ENCODE measurements around the gene KLK15.

DNA sequence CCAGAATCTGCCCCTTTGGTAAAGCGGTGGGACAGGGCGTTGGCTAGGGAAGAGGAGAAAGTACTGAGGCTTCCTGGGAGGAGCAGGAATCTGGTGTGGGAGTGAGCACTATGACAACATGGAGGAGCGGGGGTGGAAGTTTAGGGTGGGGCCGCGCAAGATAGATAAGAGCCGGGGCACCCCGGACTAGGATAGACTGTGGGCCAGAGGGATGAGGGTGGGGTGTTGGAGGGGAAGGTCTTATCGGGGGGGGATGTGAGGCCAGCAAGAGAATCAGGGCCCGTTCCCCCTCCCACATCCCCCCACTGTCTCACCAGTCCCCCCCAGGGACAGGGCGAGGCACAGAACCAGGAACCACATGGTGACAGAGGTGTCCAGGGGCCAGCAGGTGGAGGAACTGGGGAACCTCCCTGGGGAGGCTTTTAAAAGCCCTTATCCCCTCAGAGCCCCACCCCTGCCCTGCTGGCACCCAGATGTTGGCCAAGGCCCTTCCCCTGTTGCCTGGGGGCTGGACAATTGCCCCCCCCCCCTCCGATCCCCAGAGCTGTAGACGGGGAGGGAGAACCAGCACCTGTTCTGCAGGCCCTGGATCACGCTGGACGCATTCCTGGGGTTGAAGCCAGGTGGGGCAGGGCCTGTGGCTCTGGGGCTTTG is 9.9 kb downstream of the KLK15 start, which contains the start of gene KLK1:
- TF ChIP-seq POLR2AphosphoS5 (IDR thresholded peaks at IDR 0.05) (peak in 2 of 3 donors; percentile 10 to 20), POLR2A (IDR thresholded peaks at IDR 0.05) (no peak), EP300 (IDR thresholded peaks at IDR 0.05; ENCODE audit: low read depth) (no peak)
- TF ChIP-seq, protein P1, sequence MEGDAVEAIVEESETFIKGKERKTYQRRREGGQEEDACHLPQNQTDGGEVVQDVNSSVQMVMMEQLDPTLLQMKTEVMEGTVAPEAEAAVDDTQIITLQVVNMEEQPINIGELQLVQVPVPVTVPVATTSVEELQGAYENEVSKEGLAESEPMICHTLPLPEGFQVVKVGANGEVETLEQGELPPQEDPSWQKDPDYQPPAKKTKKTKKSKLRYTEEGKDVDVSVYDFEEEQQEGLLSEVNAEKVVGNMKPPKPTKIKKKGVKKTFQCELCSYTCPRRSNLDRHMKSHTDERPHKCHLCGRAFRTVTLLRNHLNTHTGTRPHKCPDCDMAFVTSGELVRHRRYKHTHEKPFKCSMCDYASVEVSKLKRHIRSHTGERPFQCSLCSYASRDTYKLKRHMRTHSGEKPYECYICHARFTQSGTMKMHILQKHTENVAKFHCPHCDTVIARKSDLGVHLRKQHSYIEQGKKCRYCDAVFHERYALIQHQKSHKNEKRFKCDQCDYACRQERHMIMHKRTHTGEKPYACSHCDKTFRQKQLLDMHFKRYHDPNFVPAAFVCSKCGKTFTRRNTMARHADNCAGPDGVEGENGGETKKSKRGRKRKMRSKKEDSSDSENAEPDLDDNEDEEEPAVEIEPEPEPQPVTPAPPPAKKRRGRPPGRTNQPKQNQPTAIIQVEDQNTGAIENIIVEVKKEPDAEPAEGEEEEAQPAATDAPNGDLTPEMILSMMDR (IDR thresholded peaks at IDR 0.05), result no peak

Data from transverse colon (tissue), 4 donors.